Hematopoietic multipotent progenitor cell treated with erythropoietin and hydrocortisone succinate and interleukin-3 and kit ligand, for 6 days (in vitro differentiated cells): ENCODE data around the gene ATG2B.

Experiments used
- DNase-seq: peaks from one replicate; pipeline ENCODE4 v3.0.0-alpha.2; 2015

ATG2B gene

GRCh38 chr14:96304956-96305355, 58.2 kb downstream of the ATG2B start:
- DNase-seq, result peak; percentile 24

GRCh38 chr14:96303981-96304380, 59.2 kb downstream of the ATG2B start:
- DNase-seq, result no peak

GRCh38 chr14:96299441-96299840, 63.7 kb downstream of the ATG2B start:
- no peak for DNase-seq

GRCh38 chr14:96297997-96298515, 65.1 kb downstream of the ATG2B start:
- no peak for DNase-seq

GRCh38 chr14:96297000-96297399, 66.1 kb downstream of the ATG2B start:
- DNase-seq, result peak; percentile 77

- no peak for DNase-seq
These were observed 68.9 kb downstream of the ATG2B start for GRCh38 chr14:96294246-96294645.

- no peak for DNase-seq
These were observed 75.3 kb downstream of the ATG2B start for GRCh38 chr14:96287856-96288255.

GRCh38 chr14:96286251-96286650, 76.9 kb downstream of the ATG2B start:
- no peak for DNase-seq

- DNase-seq, result no peak
These were observed 77.5 kb downstream of the ATG2B start for GRCh38 chr14:96285667-96286066.

- DNase-seq, result no peak
These were observed 78.7 kb downstream of the ATG2B start for GRCh38 chr14:96284430-96284829.

- DNase-seq, result no peak
These were observed 79.1 kb downstream of the ATG2B start for GRCh38 chr14:96284008-96284407.

- DNase-seq, result peak; percentile 19
These were observed 81.7 kb downstream of the ATG2B start for GRCh38 chr14:96281486-96281885.

GRCh38 chr14:96280104-96280503, 83.0 kb downstream of the ATG2B start:
- no peak for DNase-seq

GRCh38 chr14:96279564-96279963, 83.6 kb downstream of the ATG2B start:
- DNase-seq, result no peak

GRCh38 chr14:96277890-96278289, 85.3 kb downstream of the ATG2B start:
- DNase-seq, result no peak

- DNase-seq, result peak; percentile 84
These were observed 87.7 kb downstream of the ATG2B start for GRCh38 chr14:96275177-96276112.

- DNase-seq, result no peak
These were observed 88.6 kb downstream of the ATG2B start for GRCh38 chr14:96274543-96274942.

GRCh38 chr14:96274122-96274521, 89.0 kb downstream of the ATG2B start:
- no peak for DNase-seq

- DNase-seq, result no peak
These were observed 89.5 kb downstream of the ATG2B start for GRCh38 chr14:96273629-96274028.

- DNase-seq, result peak; percentile 60
These were observed 90.2 kb downstream of the ATG2B start for GRCh38 chr14:96272777-96273473.

- peak; percentile 15 for DNase-seq
These were observed 91.7 kb downstream of the ATG2B start for GRCh38 chr14:96271421-96271762.

- DNase-seq, result no peak
These were observed 92.3 kb downstream of the ATG2B start for GRCh38 chr14:96270565-96271420.

- no peak for DNase-seq
These were observed 93.8 kb downstream of the ATG2B start for GRCh38 chr14:96269359-96269710.
